Measurements from ENCODE around the gene HRH1. TPM values are rescaled to one million over a fixed set of nuclear protein-coding genes. Genes with fewer than 3 reads are reported as not detected.

HRH1 gene
- total RNA-seq, 4 donors from 2014 or later = 2.0 to 9.7 (median 8.0) TPM

DNA sequence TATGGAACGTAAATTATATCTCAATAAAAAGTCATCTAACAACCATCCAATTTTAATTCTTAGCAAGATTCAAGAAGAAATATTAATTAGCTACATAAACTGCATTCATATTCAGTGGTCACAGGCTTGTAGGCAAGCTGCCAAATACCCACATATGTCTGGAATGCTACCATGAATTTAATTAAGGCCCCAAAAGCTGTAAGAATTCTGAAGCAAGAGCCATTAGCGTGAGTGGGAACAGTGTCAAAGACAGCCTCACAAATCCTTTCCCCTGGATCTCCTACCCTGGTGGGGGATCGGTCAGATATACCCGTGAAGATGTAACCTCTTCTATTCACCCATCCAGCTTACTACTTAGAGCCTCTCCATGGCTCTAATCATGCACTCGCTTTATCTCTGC, 157.9 kb downstream of the HRH1 start:
- H3K9me3 ChIP-seq = no peaks in the 10 kb centered on the region
- 89 to 92% methylated on average over 1 to 5 of the region's 5 CpGs for WGBS, 2 donors (ENCODE audit: low coverage in 1 of 2)
- intact Hi-C loops (cut with DNase I; ENCODE audit: low total_unique reads) (no loop called here), in situ Hi-C loops (cut with MboI; ENCODE audit: low pct_ligation_motif_present in 1 of 4, low pct_unique_long_range_greater_than_20kb in 1 of 4, low sequenced_read_pairs in 3 of 4) (no loop called here)
- no peak for DNase-seq
- no peaks in the 10 kb centered on the region for H3K4me1 ChIP-seq
- H3K4me3 ChIP-seq = no peak overlapping the region
- no peak for TF ChIP-seq POLR2A (IDR thresholded peaks at IDR 0.05)
- TF ChIP-seq EP300 (IDR thresholded peaks at IDR 0.05; ENCODE audit: low read depth) = no peak
- TF ChIP-seq POLR2AphosphoS5 (IDR thresholded peaks at IDR 0.05) = no peak
- TF ChIP-seq, protein P1, sequence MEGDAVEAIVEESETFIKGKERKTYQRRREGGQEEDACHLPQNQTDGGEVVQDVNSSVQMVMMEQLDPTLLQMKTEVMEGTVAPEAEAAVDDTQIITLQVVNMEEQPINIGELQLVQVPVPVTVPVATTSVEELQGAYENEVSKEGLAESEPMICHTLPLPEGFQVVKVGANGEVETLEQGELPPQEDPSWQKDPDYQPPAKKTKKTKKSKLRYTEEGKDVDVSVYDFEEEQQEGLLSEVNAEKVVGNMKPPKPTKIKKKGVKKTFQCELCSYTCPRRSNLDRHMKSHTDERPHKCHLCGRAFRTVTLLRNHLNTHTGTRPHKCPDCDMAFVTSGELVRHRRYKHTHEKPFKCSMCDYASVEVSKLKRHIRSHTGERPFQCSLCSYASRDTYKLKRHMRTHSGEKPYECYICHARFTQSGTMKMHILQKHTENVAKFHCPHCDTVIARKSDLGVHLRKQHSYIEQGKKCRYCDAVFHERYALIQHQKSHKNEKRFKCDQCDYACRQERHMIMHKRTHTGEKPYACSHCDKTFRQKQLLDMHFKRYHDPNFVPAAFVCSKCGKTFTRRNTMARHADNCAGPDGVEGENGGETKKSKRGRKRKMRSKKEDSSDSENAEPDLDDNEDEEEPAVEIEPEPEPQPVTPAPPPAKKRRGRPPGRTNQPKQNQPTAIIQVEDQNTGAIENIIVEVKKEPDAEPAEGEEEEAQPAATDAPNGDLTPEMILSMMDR (IDR thresholded peaks at IDR 0.05) = no peak
- peaks cover 0 to 74% (median 22%) of the 10 kb centered on the region in 4 donors for H3K36me3 ChIP-seq
- no peaks in the 10 kb centered on the region for H3K27me3 ChIP-seq
- H3K27ac ChIP-seq = no peak overlapping the region

Small RNA genes lying within 50 kb of the gene (small RNA-seq; reads per million reads assigned to genes)
- 0 reads per million in 4 donors for gene AC083855.1

Other genes with a start within 250 kb of the HRH1 start
- under 1 TPM in 3 of 4 donors, not detected in 1; 0.20 to 0.55 (median 0.48) TPM for gene SLC6A1, start 161.7 kb upstream of the HRH1 start, total RNA-seq
- 100 to 1,000 TPM in 1 of 4 donors, 10 to 100 TPM in 3; 44.5 to 122 (median 75.0) TPM for gene ATG7, start 117.9 kb downstream of the HRH1 start, total RNA-seq